DMS 273 treated with DMSO at 0.1 percent for 48 hours (cell line): ENCODE measurements around the gene PTPRZ1.

Experiments used
- DNase-seq: peaks from one replicate; lab custom pipeline; 2025; lab: John Stamatoyannopoulos, UW

Gene PTPRZ1

GRCh38 chr7:121872831-121873288, at the start of gene PTPRZ1:
Gene PTPRZ1 (plus strand): TSS chr7:121873161. CDS start chr7:121873500, 339 bp downstream.
- peak; percentile 70 for DNase-seq

GRCh38 chr7:121824276-121824675, 48.7 kb upstream of the PTPRZ1 start:
- DNase-seq: no peak

- DNase-seq: no peak
Observed at GRCh38 chr7:121831351-121831750, 41.6 kb upstream of the PTPRZ1 start.

- DNase-seq: no peak
Observed at GRCh38 chr7:121831801-121832200, 41.2 kb upstream of the PTPRZ1 start.

- DNase-seq: no peak
Observed at GRCh38 chr7:121832347-121832746, 40.6 kb upstream of the PTPRZ1 start.

- no peak for DNase-seq
Observed at GRCh38 chr7:121833991-121834390, 39.0 kb upstream of the PTPRZ1 start.

- no peak for DNase-seq
Observed at GRCh38 chr7:121837462-121837861, 35.5 kb upstream of the PTPRZ1 start.

GRCh38 chr7:121847041-121847440, 25.9 kb upstream of the PTPRZ1 start:
- DNase-seq: peak; percentile 39

- no peak for DNase-seq
Observed at GRCh38 chr7:121853307-121853706, 19.7 kb upstream of the PTPRZ1 start.

- no peak for DNase-seq
Observed at GRCh38 chr7:121860953-121861352, 12.0 kb upstream of the PTPRZ1 start.

GRCh38 chr7:121862591-121862990, 10.4 kb upstream of the PTPRZ1 start:
- no peak for DNase-seq

GRCh38 chr7:121871188-121871587, 1.8 kb upstream of the PTPRZ1 start:
- no peak for DNase-seq

- peak; percentile 70 for DNase-seq
Observed at GRCh38 chr7:121873289-121874194, 581 bp downstream of the PTPRZ1 start.

GRCh38 chr7:121874298-121874697, 1.3 kb downstream of the PTPRZ1 start:
- no peak for DNase-seq

- DNase-seq: no peak
Observed at GRCh38 chr7:121875203-121875602, 2.2 kb downstream of the PTPRZ1 start.

- no peak for DNase-seq
Observed at GRCh38 chr7:121876656-121877500, 3.9 kb downstream of the PTPRZ1 start.

- no peak for DNase-seq
Observed at GRCh38 chr7:121878918-121879464, 6.0 kb downstream of the PTPRZ1 start.

- DNase-seq: no peak
Observed at GRCh38 chr7:121879544-121879943, 6.6 kb downstream of the PTPRZ1 start.

GRCh38 chr7:121882731-121883130, 9.8 kb downstream of the PTPRZ1 start:
- DNase-seq: no peak

GRCh38 chr7:121885166-121885920, 12.4 kb downstream of the PTPRZ1 start:
- no peak for DNase-seq

GRCh38 chr7:121887634-121888033, 14.7 kb downstream of the PTPRZ1 start:
- DNase-seq: no peak

GRCh38 chr7:121890833-121891232, 17.9 kb downstream of the PTPRZ1 start:
- DNase-seq: no peak
